ENCODE results near the gene PLEKHA3.

PLEKHA3 gene

GRCh38 chr2:178526256-178526655 is 46.0 kb downstream of the PLEKHA3 start:
- DNase-seq, result no peak

DNA sequence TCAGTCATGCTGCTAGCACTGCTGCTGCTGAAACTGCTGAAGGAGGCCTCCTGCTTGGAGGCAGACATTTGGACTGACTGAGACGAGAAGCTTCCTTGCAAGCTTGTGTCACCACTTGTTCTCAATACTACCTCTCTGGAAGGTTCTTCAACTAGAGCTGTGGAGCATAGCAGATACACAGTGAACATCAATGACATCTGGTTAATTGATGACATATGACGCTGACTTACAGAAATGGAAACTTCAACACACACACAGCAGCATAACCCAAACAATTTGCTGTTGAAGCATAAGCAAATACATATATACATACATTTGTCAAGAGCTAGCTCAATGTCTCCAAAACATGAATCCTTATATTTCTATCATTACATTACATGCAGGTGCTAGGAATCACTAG is 47.3 kb downstream of the PLEKHA3 start:
- no peak for DNase-seq

DNA sequence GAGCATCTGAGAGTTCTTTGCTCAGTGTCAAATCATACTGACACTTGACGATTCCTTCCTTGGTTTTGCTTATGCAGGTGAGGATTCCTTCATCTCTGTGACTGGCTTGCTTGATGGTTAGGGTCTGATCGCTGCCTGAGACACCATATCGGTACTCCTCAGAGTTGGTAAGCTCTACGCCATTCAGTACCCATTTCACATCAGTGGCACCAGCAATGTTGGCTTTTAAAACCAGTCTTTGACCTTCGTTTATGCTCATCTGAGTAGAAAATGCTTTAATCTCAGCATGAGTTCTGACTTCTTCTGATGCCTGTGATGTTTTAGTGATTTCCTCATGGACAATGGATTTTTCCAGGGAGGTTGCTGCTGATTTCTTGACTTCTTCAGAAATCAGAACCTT is 48.4 kb downstream of the PLEKHA3 start:
- DNase-seq, result no peak

GRCh38 chr2:178529194-178529593 is 48.9 kb downstream of the PLEKHA3 start:
- no peak for DNase-seq

GRCh38 chr2:178530131-178530530 is 49.9 kb downstream of the PLEKHA3 start:
- no peak for DNase-seq

DNA sequence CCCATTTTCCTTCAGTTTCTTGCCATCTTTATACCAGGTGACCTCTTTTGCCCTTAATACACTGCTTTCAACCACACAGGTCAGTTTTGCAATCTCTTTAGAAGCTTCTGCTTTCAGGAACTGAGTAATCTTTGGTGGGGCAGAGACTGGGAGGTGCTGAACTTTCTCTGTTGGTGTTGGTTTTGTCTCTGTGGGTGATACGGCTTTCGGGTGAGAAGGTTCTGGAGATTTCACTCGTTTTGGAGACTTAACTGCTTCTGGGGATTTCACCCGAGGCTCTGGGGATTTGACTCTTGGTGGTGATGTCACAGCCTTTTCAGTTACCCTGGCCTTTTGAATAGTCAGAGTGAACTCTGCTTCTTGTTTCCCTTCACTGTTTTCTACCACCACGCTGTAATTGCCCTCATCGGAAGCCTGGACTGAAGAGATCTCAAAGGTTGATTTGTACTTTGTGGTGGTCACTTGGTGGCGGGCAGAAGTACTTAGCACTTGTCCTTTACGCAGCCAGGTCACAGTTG is 50.4 kb downstream of the PLEKHA3 start:
- DNase-seq, result no peak

DNA sequence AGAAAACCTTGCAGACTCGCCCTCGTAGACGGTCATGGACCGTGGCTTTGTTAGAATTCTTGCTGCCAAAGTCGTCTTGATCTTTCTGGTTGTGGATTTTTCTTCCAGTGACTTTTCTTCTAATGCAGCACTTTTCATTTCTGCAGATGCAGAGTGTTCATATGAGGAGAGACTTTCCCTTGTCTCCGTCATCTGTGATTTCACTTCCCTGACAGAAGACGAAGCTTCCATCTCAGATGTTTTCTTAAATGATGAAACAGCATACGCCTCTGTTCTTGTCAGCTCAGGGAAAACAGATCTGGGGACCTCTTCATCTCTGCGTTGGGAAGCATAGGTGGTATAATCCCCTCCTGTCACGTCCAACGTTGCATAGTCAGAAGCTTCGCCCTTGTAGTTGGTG is 50.9 kb downstream of the PLEKHA3 start:
- no peak for DNase-seq

GRCh38 chr2:178536037-178536436 is 55.8 kb downstream of the PLEKHA3 start:
- no peak for DNase-seq

- DNase-seq, result no peak
Observed at GRCh38 chr2:178542161-178542560, 61.9 kb downstream of the PLEKHA3 start.

- DNase-seq, result no peak
Observed at GRCh38 chr2:178542569-178542968, 62.3 kb downstream of the PLEKHA3 start.

DNA sequence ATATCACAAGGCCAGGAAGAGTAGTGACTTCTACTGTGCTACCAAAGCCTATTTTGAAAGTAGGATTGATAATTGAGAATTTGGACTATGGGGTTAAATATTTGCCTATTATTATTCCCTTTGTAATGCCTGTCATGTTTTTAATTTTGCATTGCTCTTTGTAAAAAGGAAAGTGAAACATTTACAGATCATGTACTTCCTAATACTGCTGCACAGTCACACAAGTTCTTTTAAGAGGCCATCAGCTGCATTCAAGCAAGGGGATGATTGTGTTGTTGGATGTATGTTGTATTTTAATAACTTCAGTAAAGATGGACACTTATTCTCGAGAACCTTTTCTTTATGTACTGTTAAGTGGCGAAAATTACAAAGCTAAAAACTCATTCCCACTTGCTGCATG is 70.1 kb downstream of the PLEKHA3 start:
- no peak for DNase-seq

- no peak for DNase-seq
Observed at GRCh38 chr2:178553047-178553446, 72.8 kb downstream of the PLEKHA3 start.
